Measurements from ENCODE around the gene NOM1.
A peak's percentile ranks its signal among the peaks of the same experiment; 100 is the strongest.

NOM1 gene

GRCh38 chr7:157008206-157009169 lies 59.0 kb downstream of the NOM1 start:
- Histone ChIP-seq H3K79me2 (ENCODE audit: low read length) (peaks cover 20% of the 10 kb centered on the region), H3K36me3 (replicated peaks; ENCODE audit: insufficient read depth, low read length) (no peaks in the 10 kb centered on the region), H3K9ac (ENCODE audit: low read length) (no peak overlapping the region), H4K20me1 (ENCODE audit: insufficient read depth, low read length) (no peaks in the 10 kb centered on the region), H2AFZ (ENCODE audit: low read length) (no peak overlapping the region), H3K4me3 (ENCODE audit: low read length) (no peak overlapping the region), H3K27me3 (replicated peaks; ENCODE audit: insufficient read depth, low read length) (peaks cover 8% of the 10 kb centered on the region; the same call in 1 of the 2 replicates), H3K9me2 (replicated peaks; ENCODE audit: insufficient read depth, low read length) (no peaks in the 10 kb centered on the region), H3K27ac (ENCODE audit: low read length) (no peak overlapping the region), H3F3A (ENCODE audit: insufficient read depth, low read length) (peaks cover 14% of the 10 kb centered on the region; the same call in 1 of the 2 replicates), H3K4me2 (ENCODE audit: low read depth, low read length) (peak overlapping the region; percentile 96; the same call in 1 of the 2 replicates), H3K4me1 (ENCODE audit: low read length) (peaks cover 26% of the 10 kb centered on the region), H3K9me3 (replicated peaks; ENCODE audit: insufficient read depth, low read length) (no peaks in the 10 kb centered on the region)
- peak; percentile 5 for DNase-seq
- TF ChIP-seq EZH2 (optimal IDR thresholded peaks at IDR 0.05; ENCODE audit: low read depth, low read length): no peak
- TF ChIP-seq CTCF (IDR thresholded peaks at IDR 0.05; ENCODE audit: low read length): no peak
- no peak for TF ChIP-seq EZH2phosphoT487 (IDR thresholded peaks at IDR 0.05; ENCODE audit: low read length)

GRCh38 chr7:157009170-157009777 lies 59.8 kb downstream of the NOM1 start:
- peaks cover 14% of the 10 kb centered on the region; the same call in 1 of the 2 replicates for H3F3A ChIP-seq (ENCODE audit: insufficient read depth, low read length)
- H3K36me3 ChIP-seq (replicated peaks; ENCODE audit: insufficient read depth, low read length): no peaks in the 10 kb centered on the region
- TF ChIP-seq EZH2 (optimal IDR thresholded peaks at IDR 0.05; ENCODE audit: low read depth, low read length) (no peak), CTCF (IDR thresholded peaks at IDR 0.05; ENCODE audit: low read length) (no peak), EZH2phosphoT487 (IDR thresholded peaks at IDR 0.05; ENCODE audit: low read length) (no peak)
- no peaks in the 10 kb centered on the region for H3K9me3 ChIP-seq (replicated peaks; ENCODE audit: insufficient read depth, low read length)
- peak; percentile 6 for DNase-seq
- H2AFZ ChIP-seq (ENCODE audit: low read length): peak overlapping the region; percentile 49; the same call in 1 of the 2 replicates
- peaks cover 4% of the 10 kb centered on the region; the same call in 1 of the 2 replicates for H3K27me3 ChIP-seq (replicated peaks; ENCODE audit: insufficient read depth, low read length)
- peak overlapping the region; percentile 96 for H3K4me2 ChIP-seq (ENCODE audit: low read depth, low read length)
- H3K79me2 ChIP-seq (ENCODE audit: low read length): peaks cover 20% of the 10 kb centered on the region
- no peaks in the 10 kb centered on the region for H4K20me1 ChIP-seq (ENCODE audit: insufficient read depth, low read length)
- peak overlapping the region; percentile 17; the same call in 1 of the 2 replicates for H3K9ac ChIP-seq (ENCODE audit: low read length)
- H3K4me3 ChIP-seq (ENCODE audit: low read length): peak overlapping the region; percentile 62
- no peak overlapping the region for H3K27ac ChIP-seq (ENCODE audit: low read length)
- no peaks in the 10 kb centered on the region for H3K9me2 ChIP-seq (replicated peaks; ENCODE audit: insufficient read depth, low read length)
- H3K4me1 ChIP-seq (ENCODE audit: low read length): peaks cover 34% of the 10 kb centered on the region

- Histone ChIP-seq H3K27me3 (replicated peaks; ENCODE audit: insufficient read depth, low read length) (no peaks in the 10 kb centered on the region), H3K79me2 (ENCODE audit: low read length) (peaks cover 20% of the 10 kb centered on the region), H3K4me1 (ENCODE audit: low read length) (peaks cover 41% of the 10 kb centered on the region), H3K27ac (ENCODE audit: low read length) (no peak overlapping the region), H3K4me2 (ENCODE audit: low read depth, low read length) (peak overlapping the region; percentile 96), H3K36me3 (replicated peaks; ENCODE audit: insufficient read depth, low read length) (no peaks in the 10 kb centered on the region), H3K9ac (ENCODE audit: low read length) (peak overlapping the region; percentile 66), H3K4me3 (ENCODE audit: low read length) (peak overlapping the region; percentile 83), H4K20me1 (ENCODE audit: insufficient read depth, low read length) (no peaks in the 10 kb centered on the region), H2AFZ (ENCODE audit: low read length) (peak overlapping the region; percentile 91), H3K9me3 (replicated peaks; ENCODE audit: insufficient read depth, low read length) (no peaks in the 10 kb centered on the region), H3K9me2 (replicated peaks; ENCODE audit: insufficient read depth, low read length) (no peaks in the 10 kb centered on the region), H3F3A (ENCODE audit: insufficient read depth, low read length) (peaks cover 14% of the 10 kb centered on the region; the same call in 1 of the 2 replicates)
- peak; percentile 36 for DNase-seq
- TF ChIP-seq EZH2phosphoT487 (IDR thresholded peaks at IDR 0.05; ENCODE audit: low read length): no peak
- no peak for TF ChIP-seq CTCF (IDR thresholded peaks at IDR 0.05; ENCODE audit: low read length)
- no peak for TF ChIP-seq EZH2 (optimal IDR thresholded peaks at IDR 0.05; ENCODE audit: low read depth, low read length)
Measured at GRCh38 chr7:157009778-157010587, 60.5 kb downstream of the NOM1 start.
